GM13977 (cell line): Measurements from ENCODE around the gene CRAT.

Experiments
- DNase-seq: peaks from one replicate; pipeline ENCODE4 v3.0.0; 2012; ENCODE audit warnings: low spot score
- in situ Hi-C: fragments of 300-500 bp; cut with MboI; formaldehyde crosslinking; loops from one replicate; pipeline ENCODE4 v1.12.0; 2022; ENCODE audit warnings: low sequenced_read_pairs, low pct_unique_long_range_greater_than_20kb, mixed read lengths, inconsistent platforms; ENCODE audit not compliant: unreplicated experiment
- TF ChIP-seq, protein P1 (sequence below): IDR thresholded peaks from 2 replicates; pipeline ENCODE4 v1.5.1; 2012; ENCODE audit warnings: mild to moderate bottlenecking, control low read depth; ENCODE audit not compliant: insufficient read depth; ENCODE audit errors: extremely low read depth, missing control alignments

The CRAT gene

DNA sequence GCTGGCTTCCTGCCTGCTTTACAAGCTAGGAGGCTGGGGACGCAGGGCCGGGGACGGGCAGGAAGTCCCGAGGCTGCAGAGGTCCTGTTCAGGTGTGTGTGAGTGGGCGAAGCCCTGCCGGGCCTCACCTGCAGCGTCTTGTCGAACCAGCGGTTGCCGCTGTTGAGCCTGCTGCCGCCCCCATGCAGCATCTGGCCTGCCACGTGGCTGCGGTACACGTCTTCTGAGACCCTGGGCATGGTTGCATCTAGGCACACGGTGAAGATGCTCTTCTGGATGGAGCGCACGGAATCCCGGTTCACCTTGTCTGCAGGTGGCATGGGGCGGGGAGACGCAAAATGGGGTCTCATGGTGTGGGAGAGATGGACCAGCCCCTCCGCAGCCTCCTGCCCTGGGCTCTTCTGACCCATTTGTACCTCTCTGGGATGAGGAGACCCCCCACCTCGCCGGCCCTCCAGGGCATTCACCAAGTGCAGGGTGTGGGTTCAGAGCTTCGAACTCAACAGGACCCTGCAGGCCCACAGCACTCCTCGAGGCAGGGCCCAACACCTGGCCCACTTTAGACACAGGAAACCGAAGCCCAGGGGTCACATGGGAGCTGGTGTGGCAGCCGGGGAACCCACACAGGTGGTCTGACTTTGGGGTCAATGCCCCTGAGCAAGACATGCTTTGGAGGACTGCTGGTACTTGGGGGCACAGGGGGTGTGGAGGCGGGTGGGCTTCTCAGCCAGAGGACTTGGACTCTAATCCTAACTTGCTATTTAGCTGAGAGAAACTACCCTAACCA is 10.0 kb downstream of the CRAT start:
- in situ Hi-C loops, result no loop called here
- TF ChIP-seq, protein P1, sequence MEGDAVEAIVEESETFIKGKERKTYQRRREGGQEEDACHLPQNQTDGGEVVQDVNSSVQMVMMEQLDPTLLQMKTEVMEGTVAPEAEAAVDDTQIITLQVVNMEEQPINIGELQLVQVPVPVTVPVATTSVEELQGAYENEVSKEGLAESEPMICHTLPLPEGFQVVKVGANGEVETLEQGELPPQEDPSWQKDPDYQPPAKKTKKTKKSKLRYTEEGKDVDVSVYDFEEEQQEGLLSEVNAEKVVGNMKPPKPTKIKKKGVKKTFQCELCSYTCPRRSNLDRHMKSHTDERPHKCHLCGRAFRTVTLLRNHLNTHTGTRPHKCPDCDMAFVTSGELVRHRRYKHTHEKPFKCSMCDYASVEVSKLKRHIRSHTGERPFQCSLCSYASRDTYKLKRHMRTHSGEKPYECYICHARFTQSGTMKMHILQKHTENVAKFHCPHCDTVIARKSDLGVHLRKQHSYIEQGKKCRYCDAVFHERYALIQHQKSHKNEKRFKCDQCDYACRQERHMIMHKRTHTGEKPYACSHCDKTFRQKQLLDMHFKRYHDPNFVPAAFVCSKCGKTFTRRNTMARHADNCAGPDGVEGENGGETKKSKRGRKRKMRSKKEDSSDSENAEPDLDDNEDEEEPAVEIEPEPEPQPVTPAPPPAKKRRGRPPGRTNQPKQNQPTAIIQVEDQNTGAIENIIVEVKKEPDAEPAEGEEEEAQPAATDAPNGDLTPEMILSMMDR, result no peak
- DNase-seq, result no peak

DNA sequence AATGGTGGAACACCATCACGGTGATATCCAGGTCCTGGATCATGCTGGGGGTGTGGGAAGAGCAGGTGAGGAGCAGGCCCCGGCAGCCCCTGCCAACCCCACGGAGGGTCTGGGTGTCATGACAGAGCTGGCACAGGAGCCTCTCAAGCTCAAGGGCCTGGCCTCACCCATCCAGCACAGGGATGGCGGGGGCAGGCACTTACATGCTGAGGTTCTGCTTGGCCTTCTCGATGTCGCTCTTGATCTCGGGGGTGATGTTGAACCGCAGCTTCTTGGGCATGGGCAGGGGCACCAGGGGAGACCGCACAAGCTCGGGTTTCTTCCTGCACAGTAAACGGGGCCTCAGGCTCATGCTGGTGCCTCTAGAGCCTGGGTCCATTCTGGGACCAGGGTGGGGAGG is 12.3 kb downstream of the CRAT start:
- DNase-seq, result no peak

DNA sequence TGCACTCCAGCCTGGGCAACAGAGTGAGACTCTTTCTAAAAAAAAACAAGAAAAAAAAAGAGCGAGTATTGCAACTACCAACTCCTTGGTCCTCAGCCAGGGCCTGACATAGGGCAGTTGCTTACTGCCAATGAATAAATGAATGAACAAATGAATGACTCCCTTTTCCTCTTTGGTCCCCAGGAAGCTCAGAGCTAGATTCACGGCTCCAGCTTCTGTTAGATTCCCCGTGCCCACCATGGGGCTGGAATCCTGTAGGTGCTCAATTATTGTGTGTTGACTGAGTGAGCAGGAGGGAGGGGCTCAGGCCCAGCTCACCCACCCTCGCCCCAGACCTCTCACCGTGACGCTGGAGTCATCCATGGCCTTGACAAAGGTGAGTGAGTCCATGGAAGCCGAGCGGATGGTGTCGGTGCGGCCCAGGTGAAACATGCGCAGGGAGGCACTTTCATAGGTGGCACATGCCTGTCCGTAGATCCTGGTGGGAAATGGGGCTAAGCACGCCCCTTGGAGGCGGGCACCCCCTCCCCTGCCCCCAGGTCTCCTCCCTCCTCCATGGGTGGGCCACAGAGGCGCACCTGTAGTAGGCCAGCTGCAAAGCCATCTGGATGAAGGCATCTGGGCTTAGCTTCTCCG is 12.8 kb downstream of the CRAT start:
- in situ Hi-C loops, result no loop called here
- DNase-seq, result no peak
- TF ChIP-seq, protein P1, result no peak

More for the DNA sequence above, 12.3 kb downstream of the CRAT start:
- TF ChIP-seq, protein P1, result no peak
- in situ Hi-C loops, result no loop called here

DNA sequence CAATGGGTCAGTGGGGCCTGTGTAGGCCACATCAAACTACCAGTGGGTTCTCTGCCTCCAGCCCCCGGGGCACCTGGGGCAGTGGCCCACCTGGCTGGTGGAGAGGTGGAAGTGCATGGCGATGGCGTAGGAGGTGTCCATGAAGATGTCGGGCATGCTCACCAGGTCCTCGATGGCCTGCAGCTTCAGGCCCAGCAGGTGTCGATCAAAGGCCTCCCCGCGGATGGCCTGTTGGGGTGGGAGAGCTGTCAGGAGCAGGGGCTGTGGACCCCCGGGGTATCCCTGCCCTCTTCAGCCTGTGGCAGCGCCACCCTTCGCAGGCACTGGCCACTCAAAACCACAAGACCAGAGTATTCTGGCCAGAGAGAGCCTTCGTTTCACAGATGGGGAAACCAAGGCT is 14.7 kb downstream of the CRAT start:
- TF ChIP-seq, protein P1, result no peak
- in situ Hi-C loops, result no loop called here
- no peak for DNase-seq

DNA sequence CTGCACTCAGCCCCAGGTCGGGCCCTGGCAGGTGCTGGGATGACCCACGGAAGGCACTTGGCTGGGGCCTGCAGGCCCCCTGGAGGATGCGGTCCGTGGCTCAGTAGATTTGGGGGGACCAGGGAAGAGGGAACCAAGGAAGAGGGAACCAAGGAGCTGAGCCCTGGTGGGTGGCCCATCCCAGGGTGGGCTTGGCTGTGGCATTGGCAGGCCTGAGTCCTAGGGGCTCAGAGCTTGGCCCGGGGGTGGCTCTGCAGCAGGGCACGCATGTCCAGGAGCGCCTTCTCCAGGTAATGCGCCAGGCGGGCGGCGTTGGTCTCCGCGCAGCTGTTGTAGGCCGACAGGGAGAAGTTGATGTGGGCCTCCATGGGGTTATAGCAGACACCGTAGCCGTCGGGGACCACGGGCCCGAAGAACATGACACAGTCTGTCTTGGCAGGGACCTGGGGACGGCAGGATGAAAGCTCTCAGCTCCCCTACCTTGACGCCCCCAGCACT is 15.4 kb downstream of the CRAT start:
- in situ Hi-C loops, result no loop called here
- TF ChIP-seq, protein P1, result no peak
- DNase-seq, result no peak

DNA sequence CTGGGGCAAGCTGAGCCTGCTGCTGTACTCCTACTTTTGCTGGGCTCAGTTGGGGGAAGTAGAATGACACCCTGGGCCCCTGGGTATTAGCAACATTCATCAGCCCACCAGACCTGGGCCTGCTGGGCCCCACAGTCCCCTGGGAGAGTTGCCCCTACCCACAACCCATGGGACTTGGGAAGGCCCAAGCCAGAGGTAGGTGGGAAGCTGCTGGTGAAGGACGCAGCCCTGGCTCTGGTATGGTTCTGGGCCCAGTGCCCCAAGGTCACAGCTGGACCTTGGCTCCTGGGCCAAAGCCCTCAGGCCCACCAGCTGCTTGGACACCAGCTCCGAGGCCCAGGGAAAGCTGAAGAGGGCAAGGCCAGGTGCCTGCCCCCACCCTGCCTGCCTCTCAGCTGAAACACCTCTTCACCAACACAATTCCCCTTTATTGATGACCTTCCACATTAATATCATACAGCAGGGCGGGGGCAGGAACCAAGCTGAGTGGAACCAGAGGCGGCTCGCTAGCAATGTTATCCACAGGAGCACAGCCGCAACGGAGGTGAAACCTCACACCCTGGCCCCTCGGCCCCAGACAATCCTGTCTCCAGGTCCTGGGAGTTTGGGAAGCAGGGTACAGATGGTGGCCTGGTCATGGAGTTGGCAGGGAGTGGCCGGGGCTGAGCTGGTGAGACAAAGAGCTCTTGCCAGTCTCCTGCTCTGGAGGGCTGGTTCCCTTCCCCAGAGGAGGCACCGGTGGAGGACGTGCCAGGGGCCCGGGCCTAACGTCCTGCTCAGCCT is 16.0 kb downstream of the CRAT start:
- no peak for DNase-seq
- in situ Hi-C loops, result no loop called here
- TF ChIP-seq, protein P1, result no peak
